GM18508 (cell line): ENCODE measurements around the gene MRPL24.

Source experiments
- ATAC-seq: cut with Tn5 transposase; IDR thresholded peaks from one replicate; pipeline ENCODE4 v1.9.1; 2021; ENCODE audit warnings: moderate number of reproducible peaks; ENCODE audit not compliant: insufficient read depth, unreplicated experiment

The MRPL24 gene

DNA sequence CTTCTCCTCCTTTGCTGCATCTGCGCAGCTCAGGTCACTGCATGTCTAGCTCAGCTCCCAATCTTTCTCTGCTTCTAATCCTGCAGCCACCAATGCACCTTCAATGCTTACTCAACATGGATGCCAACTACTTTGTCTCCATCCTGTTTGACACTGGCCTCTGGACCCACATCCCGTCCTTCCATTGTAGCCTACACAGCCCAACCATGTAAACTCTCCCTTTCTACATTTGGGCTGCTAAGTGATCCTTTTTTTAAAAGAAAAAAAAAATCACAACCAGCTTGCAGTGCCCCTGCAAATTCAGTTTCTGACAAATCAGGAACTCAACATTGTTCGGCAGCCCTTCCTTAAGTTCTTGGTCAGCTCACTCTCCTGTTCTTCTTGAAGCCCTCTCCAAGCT, 26.1 kb downstream of the MRPL24 start:
- no peak for ATAC-seq

DNA sequence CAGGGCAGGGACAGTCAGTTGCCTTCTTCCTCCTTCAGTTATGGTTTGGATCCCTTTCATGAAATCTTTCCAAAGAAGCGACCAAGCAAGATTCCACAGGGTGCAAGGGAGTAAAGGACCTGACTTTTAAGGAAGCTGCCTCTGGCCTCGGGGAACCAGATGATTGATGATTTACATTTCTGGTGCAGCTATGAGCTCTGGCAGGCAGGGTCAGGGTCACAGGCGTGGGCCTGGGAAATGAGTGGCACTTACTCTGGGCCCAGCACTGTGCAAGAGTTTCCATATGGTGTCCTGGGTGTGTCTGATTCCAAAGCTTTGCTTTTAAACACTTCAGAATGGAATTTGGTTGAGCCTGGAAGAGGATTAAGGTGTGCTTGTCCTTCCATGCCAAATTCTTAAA, 28.3 kb downstream of the MRPL24 start:
- ATAC-seq, result no peak

DNA sequence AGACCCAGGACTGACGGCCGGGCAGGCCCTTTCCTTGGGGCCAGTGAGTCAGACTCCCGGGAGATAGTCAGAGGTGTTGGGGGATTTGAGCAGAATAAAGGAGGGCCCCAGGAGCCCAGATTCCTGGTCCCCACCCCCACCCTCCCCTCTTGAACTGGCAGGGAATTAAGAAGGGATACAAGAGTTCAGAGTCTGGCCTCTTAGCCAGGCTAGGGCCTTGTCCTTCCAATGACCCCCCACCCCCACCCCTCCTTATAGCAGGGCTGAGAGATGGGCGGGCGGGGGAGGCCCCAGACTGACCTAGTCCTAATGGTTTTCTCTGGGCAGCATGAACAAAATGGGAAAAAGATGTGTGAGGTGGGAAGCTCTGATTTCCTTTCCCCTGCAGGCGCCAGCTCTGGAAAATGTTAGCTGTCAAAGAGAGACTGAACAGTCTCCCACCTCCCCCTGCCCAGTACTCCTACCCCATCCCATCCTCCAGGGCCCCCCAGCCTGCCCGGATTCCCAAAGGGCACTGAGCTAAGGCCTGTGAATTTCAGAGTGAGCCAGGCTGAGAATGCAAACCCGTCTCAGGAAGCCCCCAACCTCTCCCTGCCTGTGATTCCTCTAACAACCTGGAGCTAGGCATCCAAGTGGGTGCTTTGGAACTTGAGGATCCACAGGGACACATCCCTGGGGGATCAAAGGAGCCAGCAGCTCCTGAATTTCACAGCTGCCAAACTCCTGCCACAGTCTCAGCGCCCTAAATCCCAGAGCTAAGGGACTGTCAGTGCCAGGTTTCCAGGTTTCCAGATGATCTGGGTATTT, 29.7 kb downstream of the MRPL24 start:
- ATAC-seq, result no peak

DNA sequence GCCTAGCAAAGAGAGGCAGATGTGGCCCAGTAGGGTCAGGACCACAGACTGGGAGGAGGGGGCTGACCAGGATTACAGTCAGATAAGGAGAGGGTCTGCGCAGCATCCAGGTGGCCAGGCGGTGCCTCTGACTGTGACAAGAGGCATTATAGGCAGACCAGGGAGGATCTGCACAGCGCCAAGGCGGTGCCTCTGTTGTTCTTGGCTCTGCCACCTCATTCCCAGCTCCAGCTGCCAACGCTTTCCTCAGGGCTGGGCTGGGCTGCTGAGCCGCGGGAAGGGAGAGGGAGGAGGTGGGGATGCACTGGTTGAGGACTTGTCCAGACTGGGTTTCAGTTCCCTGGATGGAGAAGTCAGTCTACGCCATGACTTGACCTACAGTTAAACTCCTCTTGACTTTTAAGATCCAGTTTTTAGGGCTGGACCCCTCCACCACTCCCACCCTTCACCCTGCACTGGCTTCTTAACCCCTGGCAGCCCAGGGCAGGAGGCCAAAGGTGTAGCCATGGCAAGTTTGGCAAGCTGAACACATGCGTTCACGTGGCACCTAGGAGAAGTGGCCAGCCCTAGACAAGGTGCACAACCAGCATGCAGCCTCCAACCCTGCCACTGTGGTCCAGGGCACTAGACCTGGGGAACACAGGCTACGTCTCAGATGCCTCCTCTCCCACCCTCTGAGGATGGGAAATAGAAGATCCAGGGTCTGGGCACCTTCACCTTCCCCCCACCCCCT, 31.0 kb downstream of the MRPL24 start:
- ATAC-seq, result no peak

DNA sequence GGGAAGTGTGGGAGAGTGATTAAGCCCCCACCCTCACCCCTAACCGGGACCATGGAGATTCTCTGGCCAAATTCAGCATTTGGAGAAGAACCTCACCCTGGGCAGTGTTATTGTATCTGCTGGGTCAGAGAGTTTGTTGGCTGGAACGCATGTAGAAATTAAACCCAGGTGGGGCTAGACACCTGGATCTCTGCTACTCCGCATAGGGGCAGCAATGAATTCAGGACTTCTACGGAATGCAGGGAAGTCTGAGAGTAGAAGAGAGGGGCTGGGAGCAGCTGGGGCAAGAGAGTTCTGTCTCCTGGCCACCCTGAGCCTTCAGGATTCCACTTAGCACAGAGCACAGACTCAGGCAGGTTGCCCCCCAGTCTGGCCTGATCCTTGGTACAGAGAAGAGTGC, 31.9 kb downstream of the MRPL24 start:
- ATAC-seq, result no peak

DNA sequence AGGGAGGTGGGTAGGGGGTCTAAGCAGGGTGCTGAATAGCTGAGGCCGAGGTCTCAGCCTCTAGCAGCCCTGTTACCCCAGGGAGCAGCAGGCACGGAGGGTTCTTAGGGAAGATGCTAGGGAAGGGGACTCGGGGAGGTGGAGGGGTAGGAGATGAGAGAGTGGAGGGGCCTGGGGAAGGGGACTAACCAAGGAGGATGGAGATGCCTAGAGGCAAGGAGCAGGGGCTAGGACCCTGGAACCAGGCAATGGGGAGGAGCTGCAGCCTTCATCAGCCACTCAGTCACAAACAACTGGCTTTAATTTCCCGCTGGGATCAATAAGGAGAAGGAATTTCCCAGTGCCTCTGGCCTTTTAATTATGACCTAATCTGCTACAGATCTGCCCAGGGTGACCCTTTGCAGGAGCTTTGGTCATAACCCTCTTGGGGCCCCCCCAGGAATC, 32.6 kb downstream of the MRPL24 start:
- no peak for ATAC-seq

DNA sequence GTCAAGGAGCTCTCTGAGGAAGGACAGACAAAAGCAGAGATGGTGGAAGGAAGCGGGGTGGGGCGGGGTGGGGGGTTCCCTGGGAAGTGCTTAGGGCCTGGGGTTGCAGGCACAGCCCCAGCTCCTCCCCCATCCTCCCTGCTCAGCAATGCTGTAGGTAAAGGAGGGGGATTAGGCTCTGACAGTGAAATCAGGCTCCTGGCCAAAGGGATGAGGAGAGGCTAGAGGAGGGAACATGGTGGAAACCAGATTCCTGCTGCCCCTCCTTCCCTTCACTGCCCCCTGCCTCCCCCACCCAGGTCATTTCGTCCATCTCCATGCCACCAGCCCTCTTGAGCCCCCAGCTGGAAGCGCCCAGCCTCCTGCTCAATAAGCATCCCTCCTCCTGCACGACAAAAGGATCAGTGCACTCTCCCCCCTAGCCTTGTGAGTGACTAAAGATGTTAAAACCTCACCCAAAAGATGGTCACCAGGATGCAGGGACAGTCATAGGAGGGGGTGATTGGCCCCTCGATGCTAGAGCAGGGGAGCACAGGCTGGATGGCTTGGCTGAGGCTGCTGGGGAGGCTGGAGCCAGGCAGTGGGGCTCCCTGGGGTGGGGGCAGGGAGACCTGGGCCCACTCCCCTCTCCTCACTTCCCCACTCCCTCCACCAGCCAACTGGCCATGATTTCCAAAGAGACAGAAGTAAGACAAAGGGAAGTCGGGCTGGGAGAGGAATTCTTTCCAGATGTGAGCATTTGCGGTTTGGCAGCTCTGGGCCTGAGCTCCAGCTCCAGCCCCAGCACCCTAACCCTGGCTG, 33.3 kb downstream of the MRPL24 start:
- no peak for ATAC-seq

DNA sequence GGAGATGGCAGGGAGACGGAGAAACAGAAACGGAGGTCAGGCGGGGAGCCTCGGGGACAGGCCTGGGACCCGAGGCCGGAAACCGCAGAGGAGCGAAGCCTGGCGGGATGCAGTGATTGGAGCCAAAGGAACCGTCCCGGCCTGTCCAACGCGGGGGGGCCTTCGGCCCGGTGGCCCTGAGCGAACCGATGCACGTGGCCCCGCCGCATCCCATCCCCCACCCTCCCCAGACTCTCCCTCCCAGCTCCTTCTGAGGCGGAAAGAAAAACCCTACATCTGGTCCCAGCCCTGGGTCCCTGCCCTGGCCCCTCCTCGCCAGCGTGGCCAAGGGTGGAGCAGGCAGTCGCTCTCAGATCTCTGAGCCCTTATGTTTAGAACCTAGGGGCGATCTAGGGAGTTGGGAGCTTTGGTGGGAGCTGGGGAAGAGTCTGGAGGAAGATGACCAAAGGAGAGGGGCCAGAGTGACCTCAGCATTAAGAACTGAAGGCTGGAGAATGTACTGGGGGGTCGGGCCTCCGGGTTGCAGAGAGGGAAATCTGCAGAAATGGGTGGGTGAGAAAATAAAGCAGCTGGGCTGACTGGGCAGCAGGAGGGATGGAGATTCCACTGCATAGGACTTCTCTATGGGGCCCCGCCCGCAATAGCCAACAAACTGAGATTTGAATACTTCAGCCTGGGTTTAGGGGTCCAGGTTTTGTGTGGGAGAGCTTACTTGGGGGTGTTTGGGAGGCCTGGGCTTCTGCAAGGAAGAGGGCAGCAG, 34.1 kb downstream of the MRPL24 start:
- ATAC-seq, result no peak

DNA sequence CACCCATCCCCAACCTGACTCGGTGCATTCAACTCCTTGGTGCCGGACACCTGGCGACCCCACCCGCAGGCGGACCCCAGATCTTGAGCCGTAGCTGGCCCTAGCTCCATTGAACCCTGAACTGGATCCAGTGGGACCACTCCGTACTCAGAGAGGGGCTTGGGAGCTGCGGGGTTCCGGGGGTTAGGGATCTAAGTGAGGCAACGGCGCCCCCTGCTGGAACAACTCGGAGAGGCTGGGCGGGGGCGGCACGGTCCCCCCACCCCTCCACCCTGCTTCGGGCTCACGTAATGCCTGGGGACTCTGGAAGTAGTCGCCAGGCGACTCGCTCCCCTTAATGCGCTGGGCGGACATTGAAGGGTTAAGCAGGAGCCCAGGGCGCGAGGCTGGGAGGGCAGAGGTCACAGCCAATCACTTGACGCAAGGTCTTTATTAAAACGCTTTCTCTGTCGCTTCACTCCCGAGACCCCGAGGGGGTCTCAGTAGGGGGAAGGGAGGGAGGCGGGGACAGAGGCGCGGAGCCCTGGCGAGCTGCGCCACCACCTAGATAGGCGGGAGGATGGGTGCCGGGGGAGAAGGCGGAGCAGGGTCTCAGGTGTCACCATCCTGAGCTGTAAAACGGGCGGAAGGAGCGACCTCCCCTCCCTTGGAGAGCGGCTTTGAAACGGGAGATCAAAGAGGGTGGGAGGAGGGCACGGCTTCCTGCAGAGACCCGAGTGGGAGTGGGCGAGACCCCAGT, 34.8 kb downstream of the MRPL24 start:
- no peak for ATAC-seq

DNA sequence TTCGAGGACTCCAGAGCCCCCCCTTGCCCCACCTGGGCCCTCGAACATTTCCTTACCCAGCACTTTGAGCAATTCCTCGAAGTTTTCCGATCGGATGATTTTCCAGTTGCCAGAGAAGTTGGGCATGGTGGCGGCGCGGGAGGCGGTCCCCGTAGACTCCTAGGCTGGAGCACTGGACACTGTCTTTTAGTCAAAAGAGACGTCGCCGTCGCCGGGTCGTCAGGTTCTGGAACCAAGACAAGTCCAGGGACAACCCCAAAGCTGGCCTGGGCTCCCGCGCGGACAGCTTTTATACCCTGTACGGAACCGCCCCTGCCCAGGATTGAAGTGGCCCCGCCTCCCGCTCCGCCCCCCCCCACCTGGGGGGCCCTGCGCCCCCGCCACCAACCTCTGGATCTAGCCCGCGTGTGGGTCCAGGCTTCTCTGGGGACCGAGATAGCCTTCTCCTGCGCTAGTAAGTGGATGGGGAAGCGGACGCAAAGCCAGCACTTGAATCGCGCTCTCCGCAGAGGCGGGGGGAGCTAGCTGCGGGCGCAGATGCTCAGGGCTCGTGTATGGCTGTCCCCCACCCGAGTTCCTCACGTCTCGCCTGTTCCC, 35.5 kb downstream of the MRPL24 start, which contains the start of gene CRABP2:
Gene CRABP2 (minus strand): TSS at position 263 of the 597 bp plus-strand sequence. CDS start 137 bp downstream, at position 126.
- no peak for ATAC-seq

DNA sequence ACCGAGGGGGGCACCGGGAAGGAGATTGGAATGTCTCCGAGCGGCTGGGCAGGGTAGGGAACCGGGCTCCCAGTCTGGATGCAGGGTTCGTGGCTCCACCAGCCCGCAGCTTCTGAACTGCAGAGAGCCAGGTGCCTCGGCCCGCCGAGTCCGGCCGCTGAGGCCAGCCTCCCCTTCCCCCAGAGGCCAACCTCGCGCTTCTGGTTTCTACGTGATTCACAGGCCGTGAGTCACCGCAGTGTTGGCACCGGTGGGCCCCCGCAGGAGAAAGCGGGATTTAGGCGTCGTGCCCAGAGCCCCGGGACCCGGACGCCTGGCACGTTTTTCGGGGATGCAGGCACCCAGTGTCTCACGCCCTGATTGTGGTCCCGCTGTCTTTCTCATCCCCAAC, 36.0 kb downstream of the MRPL24 start:
- no peak for ATAC-seq

DNA sequence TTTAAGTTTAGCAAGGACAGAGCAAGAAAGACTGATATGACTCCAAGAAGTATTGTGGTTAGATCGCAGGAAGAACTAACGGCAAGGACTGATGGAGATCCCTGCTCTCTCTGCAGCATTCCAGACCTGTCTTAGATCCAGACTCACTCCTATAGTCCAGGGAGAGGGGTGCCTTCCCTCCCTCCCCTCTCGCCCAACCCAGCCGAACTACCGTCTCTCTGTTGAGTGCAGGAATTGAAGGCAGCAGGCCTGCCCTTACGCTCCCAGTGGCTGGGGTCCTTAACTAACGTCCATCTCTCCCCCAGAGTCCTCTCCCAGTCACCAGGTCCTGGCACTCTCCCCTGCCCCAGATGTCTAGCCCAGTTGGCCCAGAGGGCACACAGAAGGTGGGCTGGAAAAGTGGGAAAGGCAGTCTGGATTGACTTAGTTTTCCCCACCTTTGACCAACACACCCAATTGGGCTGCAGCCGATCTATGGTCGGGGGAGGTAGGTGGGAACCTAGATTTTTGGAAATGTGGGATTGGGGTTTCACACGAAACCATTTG, 36.6 kb downstream of the MRPL24 start:
- ATAC-seq, result no peak

DNA sequence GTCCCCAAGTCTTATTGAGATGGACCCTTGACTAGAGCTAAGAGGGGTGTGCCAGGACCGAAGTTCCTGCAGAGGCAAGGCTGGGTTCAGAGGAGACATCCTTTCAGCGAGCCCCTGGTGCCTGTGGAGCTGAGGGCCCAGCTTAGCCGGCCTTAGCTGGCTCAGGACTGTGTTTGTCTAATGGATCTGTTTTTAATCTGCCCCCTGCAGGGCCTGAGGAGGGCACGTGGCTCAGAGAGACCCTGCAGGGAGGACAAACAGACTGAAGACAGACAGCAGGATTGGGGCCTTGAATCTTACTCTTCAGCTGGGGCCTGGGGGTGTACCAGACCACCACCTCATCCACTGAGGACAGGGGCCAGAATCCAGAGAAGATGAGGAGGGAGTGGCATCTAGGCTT, 37.1 kb downstream of the MRPL24 start:
- ATAC-seq, result no peak

DNA sequence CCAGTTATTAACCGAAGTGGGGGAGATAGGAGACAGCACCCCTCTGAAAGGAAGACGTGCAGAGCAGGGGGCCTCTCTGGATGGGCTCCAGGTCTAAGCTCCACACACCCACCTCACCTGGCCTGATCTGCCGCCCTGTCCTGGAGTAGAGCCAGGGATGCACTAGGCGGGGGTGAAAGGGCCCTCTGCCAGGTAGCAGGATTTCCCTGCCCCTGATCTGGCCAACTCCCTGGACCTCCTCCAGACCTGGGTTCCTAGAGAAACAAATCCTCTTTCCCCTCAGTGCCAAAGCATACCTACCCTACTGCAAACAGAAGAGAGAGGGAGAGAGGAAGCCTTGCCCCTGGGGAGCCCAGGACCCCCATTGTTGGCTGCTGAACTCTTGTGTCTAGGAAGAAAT, 37.6 kb downstream of the MRPL24 start:
- ATAC-seq, result no peak

DNA sequence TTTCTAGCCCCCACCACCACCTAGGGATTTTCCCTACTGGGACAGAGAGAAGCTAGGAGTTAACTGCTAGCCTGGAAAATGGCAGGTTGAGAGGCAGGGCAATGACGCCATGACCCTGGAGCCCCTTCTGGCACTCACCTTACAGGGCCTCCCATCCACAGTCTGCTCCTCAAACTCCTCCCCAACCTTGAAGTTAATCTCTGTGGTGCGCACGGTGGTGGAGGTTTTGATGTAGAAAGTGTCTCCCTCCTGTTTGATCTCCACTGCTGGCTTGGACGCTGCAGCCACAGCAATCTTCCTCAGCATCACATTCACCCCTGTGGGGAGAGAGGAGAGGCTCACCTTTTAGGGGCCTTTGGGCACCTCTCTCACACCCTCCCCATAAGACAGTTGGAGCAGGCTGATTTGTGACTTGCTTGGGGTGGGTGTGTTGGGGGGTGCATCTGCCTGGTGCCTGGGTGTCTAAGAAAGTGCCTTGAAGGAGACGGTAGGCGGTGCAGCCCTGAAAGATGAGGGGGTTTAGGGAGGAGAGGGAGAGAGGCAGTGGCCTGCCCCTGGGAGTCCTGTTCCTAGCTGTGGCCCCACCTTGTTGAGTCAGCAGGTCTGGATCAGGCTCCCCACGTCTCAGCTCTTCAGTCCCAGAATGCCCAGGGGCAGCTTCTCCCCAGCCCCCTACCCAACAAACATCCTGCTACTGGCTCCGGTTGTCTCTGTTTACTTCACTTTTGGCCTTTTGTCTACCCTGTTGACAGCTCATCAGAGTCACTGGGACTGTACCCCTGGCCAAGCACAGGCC, 40.0 kb downstream of the MRPL24 start:
- no peak for ATAC-seq

DNA sequence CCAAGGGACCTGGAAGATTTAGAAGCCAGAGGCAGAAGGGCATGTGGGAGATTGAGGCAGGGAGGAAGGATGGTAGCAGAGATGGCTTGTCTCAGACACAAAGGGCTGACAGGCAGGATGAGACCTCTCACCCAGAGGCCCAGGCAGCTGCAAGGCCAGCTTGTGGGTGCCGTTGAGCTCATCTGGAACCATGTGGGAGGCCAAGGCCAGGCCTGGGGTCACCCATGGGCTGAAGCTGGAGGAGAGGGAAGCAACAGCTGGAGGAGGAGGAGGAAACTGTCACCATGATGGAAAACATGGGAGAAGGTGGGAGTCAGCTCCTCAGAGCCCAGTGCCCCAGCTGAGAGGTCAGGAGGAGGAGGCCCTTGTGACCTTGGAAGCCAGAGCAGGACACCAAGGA, 41.9 kb downstream of the MRPL24 start:
- ATAC-seq, result no peak

DNA sequence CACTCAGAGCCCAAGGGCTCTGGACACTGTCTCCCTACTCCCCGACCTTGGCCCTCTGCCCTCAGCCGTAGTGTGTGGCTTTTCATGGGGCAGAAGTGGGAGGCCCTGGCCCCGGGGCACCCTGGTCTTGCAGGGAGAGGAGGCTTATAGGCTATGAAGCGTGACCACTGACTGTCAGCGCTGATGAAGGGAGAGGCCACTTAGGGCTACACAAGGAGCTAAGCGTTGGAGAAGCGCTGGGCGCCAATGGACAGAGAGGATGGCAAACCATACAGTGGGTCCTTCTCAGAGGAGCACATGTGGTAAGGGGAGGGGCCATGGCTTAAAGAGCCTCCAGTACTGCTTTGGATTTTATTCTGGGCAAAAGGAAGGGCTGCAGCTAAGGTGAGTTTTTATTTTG, 43.4 kb downstream of the MRPL24 start:
- ATAC-seq, result no peak

DNA sequence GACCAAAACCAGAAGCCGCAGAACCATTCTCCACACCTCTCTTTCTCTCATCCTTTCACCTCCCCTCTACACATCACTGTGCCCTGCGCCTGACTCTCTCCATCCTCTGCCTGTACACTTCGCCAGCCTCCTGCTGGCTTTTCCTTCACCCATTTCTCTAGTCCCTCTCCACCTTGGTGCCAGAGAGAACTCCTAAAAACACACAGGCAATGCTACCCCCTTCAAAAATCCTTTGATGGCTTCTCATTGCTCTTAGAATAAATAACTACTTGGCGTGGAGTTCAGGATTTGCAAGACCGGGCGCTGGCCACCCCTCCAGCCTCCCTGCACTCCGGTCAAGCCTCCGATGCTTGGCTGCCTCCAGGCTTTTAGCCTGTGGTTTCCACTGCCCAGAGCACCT, 44.1 kb downstream of the MRPL24 start:
- ATAC-seq, result no peak
